SK-N-DZ (cell line): ENCODE results near the gene NLN.

Experiments
- DNase-seq: peaks from one replicate; pipeline ENCODE4 v3.0.0-alpha.2; 2015; ENCODE audit warnings: low spot score

The NLN gene

DNA sequence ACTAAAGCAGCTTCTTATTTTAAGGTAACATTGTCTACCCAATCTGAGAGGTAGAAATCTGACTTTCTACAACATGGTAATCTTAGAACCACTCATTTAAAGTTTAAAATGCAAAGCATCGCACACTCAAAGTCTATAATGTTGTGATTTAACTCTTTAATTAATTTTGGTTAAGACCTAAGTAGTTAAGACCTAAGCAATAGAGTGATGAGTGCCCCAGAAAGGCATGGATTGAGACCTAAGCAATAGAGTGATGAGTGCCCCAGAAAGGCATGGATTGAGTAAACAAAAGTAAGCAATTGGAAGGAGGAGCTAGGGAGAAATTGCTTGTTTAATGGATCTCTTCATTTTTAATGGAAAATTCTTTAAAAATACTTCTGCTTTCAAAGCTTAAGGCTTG lies 86.8 kb downstream of the NLN start:
- no peak for DNase-seq

DNA sequence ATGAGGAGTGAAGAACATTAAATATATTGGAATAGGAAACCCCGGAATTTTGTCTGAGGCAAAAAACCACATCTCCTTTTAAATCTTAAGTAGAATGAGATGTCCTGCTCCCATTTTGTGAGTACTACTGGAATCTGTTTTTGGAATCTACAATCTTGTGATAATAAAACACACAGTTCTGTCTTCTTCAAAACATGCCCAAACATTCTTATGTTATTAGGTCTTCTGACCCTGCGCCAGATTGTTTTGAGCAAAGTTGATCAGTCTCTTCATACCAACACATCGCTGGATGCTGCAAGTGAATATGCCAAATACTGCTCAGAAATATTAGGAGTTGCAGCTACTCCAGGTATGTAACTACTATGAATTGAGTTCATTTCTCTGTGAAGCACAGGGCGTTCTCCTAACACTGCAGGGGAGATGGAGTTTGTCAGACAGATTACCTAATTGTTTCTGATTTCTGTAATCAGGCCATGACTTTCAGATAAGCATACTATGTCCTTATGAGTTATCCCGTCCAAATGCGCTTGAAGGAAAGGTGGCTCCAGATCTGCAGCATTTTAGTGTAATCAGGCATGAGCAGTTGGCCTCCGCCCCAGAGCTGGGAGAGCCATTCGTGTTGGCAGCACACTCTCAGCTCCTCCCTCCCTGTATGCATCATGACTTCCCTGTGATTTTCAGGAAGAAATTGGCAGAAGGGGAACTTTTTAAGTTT lies 88.0 kb downstream of the NLN start:
- DNase-seq = no peak

DNA sequence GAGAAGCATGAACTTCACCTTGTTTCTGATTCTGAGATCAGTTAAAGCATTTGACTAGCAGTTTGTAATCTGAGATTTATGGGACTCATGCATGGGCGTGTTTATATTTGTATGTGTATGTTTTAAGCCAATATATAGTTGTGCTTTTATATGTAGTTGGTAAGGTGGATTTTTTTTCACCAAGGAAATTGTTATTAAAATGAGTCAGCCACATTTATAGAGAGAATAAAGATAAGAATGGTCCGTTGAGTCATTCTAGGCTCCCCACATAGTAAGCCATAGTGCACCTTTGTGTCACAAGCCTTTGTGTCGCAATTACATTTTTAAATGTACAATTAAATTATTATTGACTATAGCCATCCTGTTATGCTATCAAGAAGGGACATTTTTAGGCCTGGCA lies 89.0 kb downstream of the NLN start:
- no peak for DNase-seq

DNA sequence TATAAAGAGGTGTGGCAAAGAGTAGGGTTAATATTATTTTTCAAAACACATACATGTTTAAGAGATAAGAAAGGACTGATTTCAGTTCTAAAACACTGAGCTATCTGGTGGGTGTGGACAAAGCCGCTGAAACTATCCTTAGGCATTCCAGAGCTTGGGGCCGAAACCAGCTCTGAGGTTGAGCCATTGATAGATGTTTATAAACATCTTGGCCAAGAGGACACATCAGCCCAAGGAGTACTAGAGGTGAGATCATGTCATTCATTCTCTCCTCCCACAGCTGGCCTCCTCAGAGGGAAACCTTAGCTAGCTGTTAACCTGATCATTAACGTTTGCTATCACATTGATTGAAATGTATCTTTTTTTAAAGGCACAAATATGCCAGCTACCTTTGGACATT lies 89.9 kb downstream of the NLN start:
- DNase-seq = no peak

DNA sequence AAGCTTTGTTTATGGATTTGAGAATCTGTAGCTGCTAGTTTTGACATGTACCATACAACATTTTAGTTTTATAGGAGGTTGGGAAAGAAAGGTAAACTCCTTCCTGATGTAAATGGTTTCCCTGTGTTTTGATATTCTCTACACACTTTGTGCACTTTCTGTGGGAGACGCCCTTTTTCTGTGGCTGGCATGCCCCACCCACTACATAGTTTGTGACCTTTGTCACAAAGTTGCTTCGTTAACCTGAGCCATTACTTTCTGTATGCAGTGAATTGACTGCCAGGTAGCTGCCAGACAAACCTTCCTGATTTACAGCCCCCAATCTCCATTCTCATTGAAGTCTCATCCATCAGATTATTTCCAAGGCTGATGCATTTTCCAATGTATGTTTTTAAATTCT lies 90.6 kb downstream of the NLN start:
- no peak for DNase-seq

DNA sequence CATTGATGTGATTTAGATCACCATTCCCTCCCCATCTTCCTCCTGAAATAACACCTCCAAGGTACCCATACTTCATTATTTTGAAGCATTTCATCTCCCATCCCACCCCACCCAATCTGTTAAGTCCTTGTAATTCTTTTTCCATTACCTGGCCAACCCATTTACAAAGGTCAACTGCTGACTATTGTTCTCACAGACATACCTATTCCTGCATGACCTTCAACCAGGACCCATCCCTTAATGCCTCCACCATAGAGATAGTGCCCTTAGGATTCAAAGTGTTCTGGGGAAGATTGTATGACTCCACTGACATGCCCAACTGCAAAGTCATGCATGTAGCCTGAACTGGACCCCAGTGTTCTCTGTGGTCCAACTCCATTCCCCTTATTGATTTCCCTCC lies 91.2 kb downstream of the NLN start:
- DNase-seq = no peak

DNA sequence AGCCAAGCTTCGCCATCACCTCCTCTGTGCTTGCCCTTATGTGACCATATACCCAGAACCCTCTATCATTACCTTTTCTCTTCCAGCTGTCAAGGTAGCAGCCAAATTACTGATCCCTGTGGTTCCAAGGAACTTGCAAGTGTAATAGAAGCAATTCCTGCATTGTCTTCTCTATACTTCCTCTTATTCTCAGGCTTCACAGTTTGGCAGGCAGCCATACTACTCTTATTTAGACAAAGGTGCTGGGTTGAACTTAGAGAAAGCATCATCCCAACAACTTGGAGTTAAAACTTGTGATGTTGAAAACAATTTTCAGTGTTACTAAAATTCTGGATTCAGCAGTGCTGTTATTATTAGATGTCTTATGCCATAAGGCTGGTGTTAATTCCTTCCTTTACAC lies 93.2 kb downstream of the NLN start:
- no peak for DNase-seq

DNA sequence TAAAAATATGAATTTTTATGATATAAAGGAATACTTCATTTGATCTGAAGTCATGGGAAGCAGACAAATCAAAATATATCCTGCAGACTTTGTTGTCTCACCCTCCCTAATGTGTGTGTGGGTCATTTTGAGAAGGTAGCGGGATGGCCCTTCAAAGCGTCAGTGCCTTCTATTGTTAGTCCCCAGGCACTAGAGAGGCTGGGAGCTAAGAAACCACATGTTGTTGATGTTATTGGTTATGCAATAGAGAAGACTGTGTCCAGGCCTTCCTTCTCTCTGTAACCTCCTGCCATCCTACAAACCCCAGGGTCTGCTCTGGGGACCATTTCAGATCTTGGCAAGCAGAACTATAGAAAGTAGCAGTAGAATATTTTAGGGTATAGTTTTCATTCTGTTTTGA lies 94.7 kb downstream of the NLN start:
- no peak for DNase-seq

DNA sequence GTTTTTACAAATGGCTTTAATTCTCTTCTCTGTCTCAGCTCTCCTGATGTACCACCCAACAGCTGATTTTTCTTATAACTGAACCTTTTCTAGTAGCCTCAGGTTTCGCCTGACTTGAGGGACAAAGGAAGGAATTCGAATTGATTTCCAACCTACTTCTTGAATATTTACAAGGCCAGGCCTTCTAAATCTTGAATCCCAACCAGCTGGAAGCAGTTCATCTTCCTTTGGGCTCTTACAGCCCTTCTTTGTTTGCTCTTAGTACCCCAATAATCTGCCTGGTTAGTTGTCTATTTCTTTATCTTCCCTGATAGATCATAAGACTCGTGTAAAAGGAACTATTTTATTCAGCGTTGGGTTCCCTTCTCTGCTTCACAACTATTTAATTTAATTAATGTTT lies 95.9 kb downstream of the NLN start:
- no peak for DNase-seq

DNA sequence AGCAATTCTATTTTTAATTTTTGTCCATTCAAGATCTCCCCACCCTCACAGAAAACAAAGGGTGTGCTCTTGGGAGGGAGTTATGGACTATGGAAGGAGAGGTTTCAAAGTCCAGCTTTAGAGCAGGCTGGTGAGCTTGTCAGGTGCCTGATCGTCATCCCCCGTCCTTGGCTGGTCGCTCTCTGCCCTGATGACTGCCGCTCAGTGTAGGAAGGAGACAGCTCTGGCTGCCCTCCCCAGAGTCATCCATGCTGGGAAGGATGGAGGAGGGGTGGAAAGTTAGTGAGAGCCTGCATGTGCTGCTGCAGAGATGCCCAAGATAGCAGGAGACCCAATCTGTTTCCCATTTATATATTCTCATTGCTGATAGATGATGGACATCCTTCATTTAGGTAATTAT lies 96.6 kb downstream of the NLN start:
- DNase-seq = no peak

DNA sequence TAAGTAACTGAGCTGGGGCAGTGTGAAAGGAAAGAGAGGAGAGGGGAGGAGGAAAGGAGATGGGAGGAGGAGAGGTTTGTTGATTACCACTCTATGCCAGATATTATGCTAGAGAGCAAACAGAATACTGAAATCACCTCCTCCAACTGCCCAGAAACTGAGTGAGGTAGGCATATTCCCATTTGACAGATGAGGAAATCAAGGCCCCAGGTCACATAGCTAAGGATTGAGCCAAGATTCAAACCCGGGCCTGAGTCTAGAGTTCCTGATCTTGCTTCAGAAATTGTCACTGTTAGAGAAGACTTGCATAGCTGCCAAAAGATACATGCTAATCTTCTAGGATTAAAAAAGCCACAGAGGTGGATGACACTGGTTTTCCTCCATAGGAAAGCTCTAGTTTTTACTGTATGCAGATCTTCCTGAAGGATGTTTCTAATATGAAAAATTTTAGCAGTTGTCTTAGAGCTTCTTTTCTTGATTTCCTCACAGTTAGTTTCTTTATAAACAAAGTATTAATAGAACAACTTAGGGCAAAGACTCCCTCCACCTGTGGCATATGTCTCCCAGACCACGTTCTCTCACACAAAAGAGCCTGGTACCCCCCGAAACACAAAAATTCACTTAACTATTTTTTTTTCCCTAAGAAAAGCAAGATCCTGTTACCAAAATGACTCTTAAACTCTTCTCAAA lies 97.4 kb downstream of the NLN start:
- DNase-seq = no peak

DNA sequence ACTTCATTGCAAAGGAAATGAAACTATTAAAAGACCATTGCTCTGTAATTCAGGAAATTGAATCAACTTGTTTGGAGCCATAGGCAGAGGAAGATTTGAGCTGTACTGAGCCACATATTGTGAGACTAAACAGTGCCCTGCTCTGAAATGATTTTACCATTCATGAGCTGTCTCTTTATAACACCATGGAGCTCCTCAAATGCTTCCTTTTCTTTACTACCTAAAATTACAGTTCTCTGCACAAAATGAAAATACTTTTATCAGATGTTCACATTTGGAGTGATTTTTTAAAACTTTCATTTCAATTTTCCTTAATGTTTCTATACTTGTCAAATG lies 97.9 kb downstream of the NLN start:
- DNase-seq = no peak

DNA sequence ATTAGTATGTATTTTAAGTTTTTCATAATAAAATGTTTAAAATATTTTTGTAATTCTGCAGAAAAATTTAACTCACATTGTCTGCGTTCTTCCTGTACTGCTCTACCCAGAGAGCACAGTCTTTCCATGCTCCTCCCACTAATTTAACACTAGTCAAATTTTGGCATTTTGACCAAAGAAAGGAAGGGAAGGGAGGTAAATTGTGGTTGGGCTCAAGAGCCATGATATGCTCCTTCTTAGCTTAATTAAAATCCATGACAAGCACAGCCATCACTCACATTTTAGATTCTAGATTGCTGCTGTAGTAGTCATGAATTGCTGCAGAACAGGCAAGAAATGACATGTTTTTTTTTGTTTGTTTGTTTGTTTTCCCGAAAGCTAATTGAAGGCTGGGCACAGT lies 98.4 kb downstream of the NLN start:
- DNase-seq = no peak

DNA sequence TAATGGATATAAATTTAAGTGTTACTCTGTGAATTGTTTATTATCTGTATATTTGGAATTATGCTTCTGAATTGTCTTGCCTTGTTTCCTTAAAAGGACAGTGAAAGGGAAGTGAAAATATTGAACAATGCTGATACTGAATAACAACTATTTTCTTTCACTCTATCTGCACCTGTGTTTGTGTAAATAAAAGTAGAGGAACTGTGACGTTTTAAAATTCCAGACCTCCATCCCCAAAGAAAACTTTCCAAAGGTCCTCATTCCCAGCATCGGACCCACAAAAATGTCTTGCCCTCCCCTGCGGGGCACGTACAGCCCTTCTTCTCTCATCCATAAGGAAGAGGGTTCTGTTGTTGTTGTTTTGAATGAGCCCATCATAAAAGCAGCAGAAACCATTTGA lies 100.0 kb downstream of the NLN start:
- no peak for DNase-seq

DNA sequence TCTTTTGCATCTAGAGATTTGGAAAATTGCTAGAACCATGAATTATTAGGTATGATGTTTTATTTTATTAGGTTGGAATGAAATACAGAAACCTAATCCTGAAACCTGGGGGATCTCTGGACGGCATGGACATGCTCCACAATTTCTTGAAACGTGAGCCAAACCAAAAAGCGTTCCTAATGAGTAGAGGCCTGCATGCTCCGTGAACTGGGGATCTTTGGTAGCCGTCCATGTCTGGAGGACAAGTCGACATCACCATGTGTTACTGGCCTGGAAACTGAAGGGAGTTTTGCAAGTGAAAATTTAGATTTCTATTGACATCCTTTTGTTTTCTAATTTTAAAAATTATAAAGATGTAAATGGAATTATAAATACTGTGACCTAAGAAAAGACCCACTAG lies 100.7 kb downstream of the NLN start:
- no peak for DNase-seq

DNA sequence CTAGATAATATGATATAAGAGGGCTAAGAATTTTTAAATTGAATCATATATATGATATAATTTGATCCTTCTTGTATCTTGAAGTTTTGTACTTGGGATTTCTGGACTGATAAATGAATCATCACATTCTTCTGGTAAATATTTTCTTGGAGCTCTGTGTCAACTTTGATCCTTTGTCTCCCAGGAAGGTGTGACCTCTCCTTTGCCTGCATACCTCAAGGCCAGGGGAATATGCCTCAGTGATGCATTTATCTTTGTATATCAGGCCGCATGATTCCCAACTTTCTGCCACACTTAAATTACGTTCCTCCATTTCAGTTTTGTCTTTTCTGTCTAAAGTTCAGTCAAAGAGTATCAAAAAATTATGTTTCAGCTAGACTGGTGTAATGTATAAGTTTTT lies 101.2 kb downstream of the NLN start:
- no peak for DNase-seq

DNA sequence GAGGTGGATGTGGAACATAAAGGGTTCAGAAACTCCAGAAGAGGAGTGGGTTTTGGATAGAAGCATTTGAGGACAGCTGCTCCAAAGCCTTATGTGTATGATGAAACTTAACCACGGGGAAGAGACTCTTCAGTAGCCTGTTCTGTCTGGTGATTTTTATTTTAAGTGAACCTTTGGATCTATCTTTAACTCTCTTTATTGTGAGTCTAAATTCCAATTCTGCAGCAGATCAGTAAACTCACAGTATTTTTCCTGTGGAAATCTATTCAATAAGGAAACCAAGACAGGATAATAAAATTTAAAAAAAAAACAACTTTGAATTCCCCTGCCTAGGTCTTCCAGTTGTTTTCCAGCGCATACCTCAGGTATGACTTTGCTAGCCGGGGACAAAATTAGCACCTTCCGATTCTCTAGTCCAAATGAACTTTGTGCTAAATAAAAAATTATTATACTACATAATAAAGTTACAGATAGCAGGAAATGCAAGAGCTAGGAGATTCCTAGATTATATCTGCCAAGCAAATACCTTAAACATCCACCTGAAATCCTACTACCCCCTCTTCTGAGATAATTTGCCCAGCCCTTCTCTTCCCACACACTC lies 101.9 kb downstream of the NLN start:
- DNase-seq = no peak

DNA sequence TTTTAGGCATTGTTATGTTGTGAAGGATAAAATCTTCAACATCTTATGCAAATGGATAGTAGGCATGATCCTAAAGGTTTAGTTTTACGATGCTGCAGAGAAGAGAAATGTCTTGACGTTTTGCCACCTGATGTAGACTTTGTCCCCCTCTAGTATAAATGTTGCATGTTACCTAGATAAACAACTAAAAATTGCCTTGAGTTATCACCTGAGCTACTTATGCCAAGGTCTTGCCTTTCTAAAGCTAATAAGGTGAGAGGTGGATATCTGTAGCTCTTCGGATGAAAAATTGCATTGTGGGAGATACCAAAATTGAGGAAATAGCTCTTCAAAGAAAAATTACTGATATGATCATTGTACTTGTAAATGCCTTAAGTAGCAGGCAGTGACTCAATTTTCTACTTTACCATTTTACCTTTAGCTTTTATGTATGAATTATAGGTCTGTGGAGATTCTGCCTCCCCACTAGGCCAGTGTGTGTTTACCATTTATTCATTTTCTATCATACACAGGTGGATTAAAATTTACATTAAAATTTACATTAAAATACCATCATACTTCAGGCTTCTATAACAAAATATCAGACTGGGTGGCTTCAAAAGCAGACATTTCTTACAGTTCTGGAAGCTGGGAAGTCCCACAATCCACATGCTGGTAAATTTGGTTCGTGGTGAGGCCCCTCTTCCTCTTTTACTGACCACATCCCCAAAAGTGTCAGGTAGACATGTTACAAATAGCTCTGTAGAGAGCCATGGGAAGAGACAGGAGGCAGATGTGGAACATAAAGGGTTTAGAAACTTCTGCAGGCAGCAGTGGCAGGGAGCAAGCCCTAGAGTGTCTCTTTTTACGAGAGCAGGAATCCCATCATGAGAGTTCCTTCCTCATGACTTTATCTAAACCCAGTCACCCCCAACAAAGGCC lies 103.7 kb downstream of the NLN start:
- DNase-seq = no peak

DNA sequence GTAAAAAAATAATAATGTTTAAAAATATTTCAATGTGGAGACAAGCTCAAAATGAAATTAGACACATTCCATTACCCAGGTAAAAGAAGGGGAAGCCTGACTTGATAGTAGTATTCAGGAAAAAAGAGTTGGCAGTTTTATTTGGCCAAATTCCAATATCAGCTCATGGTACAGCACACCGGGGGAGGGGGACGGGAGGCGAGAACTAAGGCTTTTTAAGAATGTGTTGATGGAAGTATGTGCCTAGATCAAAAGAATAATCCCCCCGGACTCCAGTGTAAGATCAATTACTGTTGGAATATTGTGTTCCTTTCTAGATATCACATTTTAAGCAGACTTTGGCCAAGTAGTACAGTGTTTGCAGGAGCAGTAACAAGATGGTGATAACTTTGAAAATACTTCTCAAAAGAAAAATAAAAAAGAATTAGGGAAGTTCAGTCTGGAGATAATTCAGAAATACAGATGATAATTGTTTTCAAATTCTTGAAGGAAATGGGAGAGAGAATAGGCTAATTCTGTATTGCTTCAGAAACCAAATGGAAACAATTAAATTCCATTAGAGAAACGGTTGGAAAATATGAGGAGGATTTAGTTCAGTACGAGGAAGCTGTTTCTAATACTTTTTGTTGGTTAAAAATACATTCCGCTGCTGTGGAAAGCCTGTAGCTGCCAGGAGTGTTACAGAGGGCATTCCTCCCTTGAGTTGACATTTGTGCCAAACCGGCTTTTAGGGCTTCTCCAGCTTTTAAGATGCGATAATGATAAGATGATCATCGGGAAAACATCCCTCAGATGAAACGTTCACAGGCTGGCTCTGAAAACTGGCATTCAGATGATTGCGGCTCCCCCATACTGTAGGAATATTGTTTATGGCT lies 106.3 kb downstream of the NLN start:
- DNase-seq = no peak

DNA sequence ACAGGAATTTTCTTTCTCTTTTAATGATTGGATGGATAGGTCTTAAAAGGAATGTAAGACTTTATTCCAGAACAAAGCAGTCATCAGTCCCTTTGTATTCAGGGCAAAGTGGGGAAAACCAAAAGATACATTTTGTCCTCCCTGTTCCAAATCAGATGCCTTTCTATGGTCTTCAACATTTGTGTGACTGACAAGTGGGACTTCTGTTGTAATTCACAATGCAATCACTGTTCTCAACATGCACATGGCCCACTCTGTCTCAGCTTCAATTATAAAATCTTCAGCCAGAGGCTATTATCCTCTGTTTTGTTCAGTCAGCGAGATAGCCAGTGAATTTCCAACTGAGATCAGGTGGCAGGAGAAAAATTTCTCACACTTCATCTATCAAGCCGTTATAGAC lies 108.9 kb downstream of the NLN start:
- DNase-seq = no peak

DNA sequence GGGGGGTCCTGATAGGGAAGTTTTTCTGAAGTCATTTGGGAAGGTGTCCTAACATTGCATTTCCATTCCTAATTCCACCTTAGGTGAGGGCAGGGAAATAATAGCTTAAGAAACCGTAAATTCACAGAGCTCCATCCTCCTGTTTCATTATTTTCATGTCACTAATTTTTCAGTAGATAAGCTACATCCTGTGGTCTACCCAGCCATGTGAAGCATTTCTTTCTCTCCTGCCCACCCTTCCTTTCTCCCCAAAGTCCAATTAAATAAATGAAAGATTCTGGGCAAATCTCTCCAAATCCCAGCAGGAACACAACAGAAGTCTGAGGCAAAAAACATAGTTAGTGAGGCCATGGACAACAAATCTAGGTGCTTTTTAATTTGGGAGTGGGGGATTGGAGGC lies 109.3 kb downstream of the NLN start:
- DNase-seq = no peak
